ENCODE results near the gene PLA2G2D.

GRCh38 chr1:20137055-20137454, 17.7 kb upstream of the PLA2G2D start:
- TF ChIP-seq CTCF (conservative IDR thresholded peaks at IDR 0.05 in 1 of 2, IDR thresholded peaks at IDR 0.05 in 1 of 2; ENCODE audit: low read depth in 1 of 2, low read length in 2 of 2) (no peak), EZH2 (IDR thresholded peaks at IDR 0.05; ENCODE audit: low read length, missing control alignments) (no peak)
